K562 (cell line): Measurements from ENCODE around the gene UFC1. TPM values are rescaled to one million over a fixed set of nuclear protein-coding genes. Genes with fewer than 3 reads are reported as not detected.

Experiments
- CCNT2 ChIP-seq: IDR thresholded peaks from 2 replicates; pipeline ENCODE4 v1.6.1; 2011; ENCODE audit warnings: borderline replicate concordance, low read depth, mild to moderate bottlenecking, moderate library complexity, mixed read lengths, low read length; ENCODE audit not compliant: insufficient read length; ENCODE audit errors: extremely low read depth
- DLX4 ChIP-seq: fragments of 250-450 bp; sonication (Bioruptor Pico); IDR thresholded peaks from 2 replicates; pipeline ENCODE4 v1.6.1; 2021; ENCODE audit warnings: mild to moderate bottlenecking
- HES1 ChIP-seq: fragments of 450-650 bp; IDR thresholded peaks from 2 replicates; pipeline ENCODE4 v1.6.1; 2016; ENCODE audit warnings: low read depth, mild to moderate bottlenecking, moderate library complexity
- IRF9 ChIP-seq: fragments of 450-650 bp; IDR thresholded peaks from 2 replicates; pipeline ENCODE4 v1.6.1; 2016; ENCODE audit warnings: missing biosample characterization, missing genetic modification characterization
- JUND ChIP-seq, 2 experiments: IDR thresholded peaks; 2 replicates in 1 of 2; 3 replicates in 1 of 2; pipeline ENCODE4 v1.6.1; 2011; ENCODE audit warnings: borderline replicate concordance in 2 of 2, low read depth in 2 of 2, low read length in 2 of 2, improper control_type of control experiment in 1 of 2, missing biosample characterization in 1 of 2, missing genetic modification characterization in 1 of 2, missing genetic modification reagents in 1 of 2
- MXD1 ChIP-seq: fragments of 250-450 bp; sonication (Bioruptor Pico); IDR thresholded peaks from 2 replicates; pipeline ENCODE4 v1.8.0; 2021; ENCODE audit warnings: borderline replicate concordance, mild to moderate bottlenecking, moderate library complexity; ENCODE audit not compliant: poor library complexity, severe bottlenecking
- NELFE ChIP-seq: IDR thresholded peaks from 2 replicates; pipeline ENCODE4 v1.6.1; 2011; ENCODE audit warnings: mild to moderate bottlenecking; ENCODE audit not compliant: insufficient read depth, insufficient read length
- NEUROD1 ChIP-seq: fragments of 150-350 bp; IDR thresholded peaks from 2 replicates; pipeline ENCODE4 v1.6.1; 2014; ENCODE audit warnings: borderline replicate concordance, low read length, low read depth; ENCODE audit not compliant: partially characterized antibody
- PATZ1 ChIP-seq: fragments of 250-450 bp; sonication (Bioruptor Pico); IDR thresholded peaks from 2 replicates; pipeline ENCODE4 v1.5.0; 2020; ENCODE audit warnings: mild to moderate bottlenecking, borderline replicate concordance
- POLR2AphosphoS2 ChIP-seq: IDR thresholded peaks from 2 replicates; pipeline ENCODE4 v1.6.1; 2012; ENCODE audit warnings: low read length, improper control_type of control experiment
- TEAD2 ChIP-seq: fragments of 450-650 bp; IDR thresholded peaks from 2 replicates; pipeline ENCODE4 v1.6.1; 2016; ENCODE audit warnings: missing genetic modification characterization, control low read depth, missing compliant biosample characterization
- VEZF1 ChIP-seq: fragments of 200-800 bp; sonication (Bioruptor generic); IDR thresholded peaks from 2 replicates; pipeline ENCODE4 v1.6.1; 2017; ENCODE audit warnings: missing genetic modification characterization, missing compliant biosample characterization
- ZBED1 ChIP-seq: IDR thresholded peaks from 2 replicates; pipeline ENCODE4 v1.6.1; 2014
- ZBTB43 ChIP-seq: sonication (generic); formaldehyde crosslinking; IDR thresholded peaks from 2 replicates; pipeline ENCODE4 v1.8.0; 2023; ENCODE audit warnings: mild to moderate bottlenecking, missing genetic modification reagents
- ZFX ChIP-seq: sonication (generic); formaldehyde crosslinking; IDR thresholded peaks from 2 replicates; pipeline ENCODE4 v1.8.0; 2022; ENCODE audit warnings: mild to moderate bottlenecking, missing genetic modification reagents, moderate library complexity
- ZNF165 ChIP-seq: fragments of 250-450 bp; sonication (Bioruptor Pico); IDR thresholded peaks from 2 replicates; pipeline ENCODE4 v1.4.0; 2020; ENCODE audit warnings: borderline replicate concordance
- ZNF217 ChIP-seq: sonication (generic); formaldehyde crosslinking; IDR thresholded peaks from 2 replicates; pipeline ENCODE4 v1.8.0; 2022; ENCODE audit warnings: mild to moderate bottlenecking, missing genetic modification reagents
- ZNF717 ChIP-seq: fragments of 250-450 bp; sonication (Bioruptor Pico); IDR thresholded peaks from 2 replicates; pipeline ENCODE4 v1.5.0; 2021
- polyA plus RNA-seq, 8 experiments: library from polyadenylated mRNA; depleted of rRNA in 4 of 8; stranded (reverse) in 5 of 8; unstranded in 3 of 8; fragments of >200 nt; fragmentation: Nextera tagmentation in 2 of 8; fragmentation: Illumina TruSeq in 1 of 8; extraction: Ambion mirVana in 2 of 8; extraction: Trizol in 1 of 8; gene quantifications; 2 replicates each; pipeline versions ENCODE4 v1.2.1 to v1.2.3, GENCODE V29; 2011 to 2014; ENCODE audit warnings: inconsistent platforms in 1 of 8, missing spikeins in 1 of 8
- total RNA-seq, 7 experiments: library from RNA; depleted of rRNA in 6 of 7; stranded (reverse); fragments of >200 nt in 6 of 7; fragmentation: Illumina TruSeq in 2 of 7; extraction: Trizol in 2 of 7; gene quantifications; 2 replicates each; pipeline versions ENCODE4 v1.2.1 to v1.2.3, GENCODE V29; 2011 to 2021; ENCODE audit warnings: low replicate concordance in 1 of 7

Gene UFC1
- total and polyA plus RNA-seq, 9 of the 15 experiments (the other 6 are each of a cell fraction or from before 2014, with no cell fraction given): 92.8 to 220 (median 161) TPM

- TF ChIP-seq JUND (IDR thresholded peaks at IDR 0.05; ENCODE audit: borderline replicate concordance, low read depth, low read length) (peak; percentile 61), JUND (tag; IDR thresholded peaks at IDR 0.05; ENCODE audit: borderline replicate concordance, low read depth, low read length) (peak; percentile 24; the same call in 1 of the 3 replicates), POLR2AphosphoS2 (peak; percentile 53; the same call in 1 of the 2 replicates), MXD1 (CRISPR knock-in tag) (peak; percentile 42), TEAD2 (no peak), NELFE (no peak), CCNT2 (peak; percentile 83), VEZF1 (CRISPR knock-in tag) (peak; percentile 76), ZNF217 (CRISPR knock-in tag) (no peak), ZBTB43 (CRISPR knock-in tag) (0 out of 2 replicates have a peak, but pooled peaks have one; percentile 60), ZNF165 (CRISPR knock-in tag) (peak; percentile 49; the same call in 1 of the 2 replicates), ZFX (CRISPR knock-in tag) (0 out of 2 replicates have a peak, but pooled peaks have one; percentile 35), IRF9 (no peak), NEUROD1 (no peak), ZBED1 (0 out of 2 replicates have a peak, but pooled peaks have one; percentile 20), PATZ1 (no peak), DLX4 (CRISPR knock-in tag) (no peak), ZNF717 (CRISPR knock-in tag) (no peak), HES1 (no peak)
Measured at GRCh38 chr1:161117759-161118581, 35.8 kb upstream of the UFC1 start, which contains the start of the genes NIT1 and PFDN2 (continued).
